HUES6 (cell line): Measurements from ENCODE around the gene HSPA1A.
A peak's percentile ranks its signal among the peaks of the same experiment; 100 is the strongest.

Experiments
- H3K27ac ChIP-seq: 2 replicates; pipeline ENCODE4 v1.7.0; 2013; ENCODE audit warnings: low read depth, mild to moderate bottlenecking, low read length, inconsistent platforms
- H3K27me3 ChIP-seq: 2 replicates; pipeline ENCODE4 v1.6.1; 2013; ENCODE audit warnings: low read length; ENCODE audit not compliant: control insufficient read depth, insufficient read depth
- H3K36me3 ChIP-seq: 2 replicates; pipeline ENCODE4 v1.6.1; 2013; ENCODE audit warnings: low read length; ENCODE audit not compliant: control insufficient read depth, insufficient read depth
- H3K4me1 ChIP-seq: 2 replicates; pipeline ENCODE4 v1.6.1; 2013; ENCODE audit warnings: low read length; ENCODE audit not compliant: control insufficient read depth, insufficient read depth
- H3K4me3 ChIP-seq: 2 replicates; pipeline ENCODE4 v1.5.1; 2013; ENCODE audit warnings: low read depth, low read length
- H3K9ac ChIP-seq: one replicate; pipeline ENCODE4 v1.6.1; 2013; ENCODE audit warnings: mild to moderate bottlenecking, low read length
- H3K9me3 ChIP-seq: 2 replicates; pipeline ENCODE4 v1.6.1; 2013; ENCODE audit warnings: low read depth, low read length; ENCODE audit not compliant: control insufficient read depth, insufficient read depth

Gene HSPA1A

DNA sequence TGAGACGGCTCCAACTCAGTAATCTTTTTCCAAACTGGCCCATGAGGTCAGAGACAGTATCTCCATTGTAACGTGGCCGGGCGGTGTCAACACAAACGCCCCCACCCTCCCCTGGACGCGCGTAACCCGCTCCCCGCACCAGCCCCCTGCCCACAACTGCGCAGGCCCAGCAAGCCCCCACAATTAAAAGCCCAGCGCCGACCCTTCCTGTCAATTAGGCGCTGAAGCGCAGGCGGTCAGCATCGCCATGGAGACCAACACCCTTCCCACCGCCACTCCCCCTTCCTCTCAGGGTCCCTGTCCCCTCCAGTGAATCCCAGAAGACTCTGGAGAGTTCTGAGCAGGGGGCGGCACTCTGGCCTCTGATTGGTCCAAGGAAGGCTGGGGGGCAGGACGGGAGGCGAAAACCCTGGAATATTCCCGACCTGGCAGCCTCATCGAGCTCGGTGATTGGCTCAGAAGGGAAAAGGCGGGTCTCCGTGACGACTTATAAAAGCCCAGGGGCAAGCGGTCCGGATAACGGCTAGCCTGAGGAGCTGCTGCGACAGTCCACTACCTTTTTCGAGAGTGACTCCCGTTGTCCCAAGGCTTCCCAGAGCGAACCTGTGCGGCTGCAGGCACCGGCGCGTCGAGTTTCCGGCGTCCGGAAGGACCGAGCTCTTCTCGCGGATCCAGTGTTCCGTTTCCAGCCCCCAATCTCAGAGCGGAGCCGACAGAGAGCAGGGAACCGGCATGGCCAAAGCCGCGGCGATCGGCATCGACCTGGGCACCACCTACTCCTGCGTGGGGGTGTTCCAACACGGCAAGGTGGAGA lies at the start of gene HSPA1A, which contains the start of gene HSPA1L:
TSS of gene HSPA1A (plus strand) at position 519 of the 814 bp plus-strand sequence. CDS start at position 733, 214 bp downstream.
TSS of gene HSPA1L (minus strand) at position 259 of the 814 bp plus-strand sequence. CDS start 3,311 bp downstream, outside the sequence.
- Histone ChIP-seq H3K4me3 (peak within 1 kb of the TSS; percentile 68), H3K4me1 (peaks cover 14% of the 10 kb centered on the region), H3K27me3 (no peaks in the 10 kb centered on the region), H3K27ac (peak within 1 kb of the TSS; percentile 85; the same call in 1 of the 2 replicates), H3K36me3 (no peaks in the 10 kb centered on the region), H3K9me3 (no peaks in the 10 kb centered on the region), H3K9ac (peak within 1 kb of the TSS; percentile 86)

GRCh38 chr6:31765559-31765909 lies 49.8 kb upstream of the HSPA1A start:
- Histone ChIP-seq H3K9ac (no peak overlapping the region), H3K27me3 (no peaks in the 10 kb centered on the region), H3K4me1 (peaks cover 10% of the 10 kb centered on the region; the same call in 1 of the 2 replicates), H3K27ac (no peak overlapping the region), H3K36me3 (peaks cover 29% of the 10 kb centered on the region), H3K4me3 (peak overlapping the region; percentile 55; the same call in 1 of the 2 replicates), H3K9me3 (no peaks in the 10 kb centered on the region)

DNA sequence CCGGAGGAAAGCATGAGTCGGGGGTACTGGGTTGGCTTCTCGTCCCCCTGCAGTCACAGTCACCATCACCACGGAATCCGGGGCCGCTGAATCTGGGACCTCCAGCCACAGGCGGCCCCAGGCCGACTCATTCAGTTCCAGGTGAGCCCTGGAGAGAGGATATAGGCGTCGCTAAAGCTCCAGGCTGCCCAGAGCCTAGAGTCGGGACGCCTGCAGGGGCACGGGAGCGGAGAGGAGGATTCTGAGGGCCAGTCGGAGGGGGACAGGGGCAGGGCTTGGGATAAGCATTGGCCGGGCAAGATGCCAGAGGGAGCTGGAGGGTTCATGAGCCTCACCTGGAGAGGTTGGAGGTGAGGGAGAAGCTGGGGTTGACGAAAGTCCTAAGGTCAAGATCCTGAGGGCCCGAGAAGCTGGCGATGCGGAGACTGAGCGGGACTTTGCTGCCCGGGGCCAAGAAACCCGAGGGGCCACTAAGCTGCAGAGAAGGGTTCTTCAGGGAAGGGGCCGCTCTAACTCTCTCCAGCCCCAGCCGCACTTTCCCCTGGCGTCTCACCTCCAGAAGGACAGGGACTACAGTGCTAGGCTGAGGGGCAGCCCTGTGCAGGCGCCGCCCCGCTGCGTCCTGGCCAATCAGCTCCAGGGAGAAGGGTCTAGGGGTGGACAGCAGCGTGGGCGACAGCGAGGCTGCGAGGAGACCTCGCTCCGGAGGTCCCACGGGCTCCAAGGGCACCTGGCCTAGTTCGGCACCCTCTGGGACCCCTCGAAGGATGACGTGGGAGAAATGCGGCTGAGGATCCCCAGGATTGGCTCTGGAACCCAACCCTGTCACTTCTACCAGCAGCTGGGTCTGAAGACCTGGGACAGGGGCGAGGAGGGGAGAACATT lies 49.2 kb upstream of the HSPA1A start:
- H3K27me3 ChIP-seq, result no peaks in the 10 kb centered on the region
- peaks cover 10% of the 10 kb centered on the region; the same call in 1 of the 2 replicates for H3K4me1 ChIP-seq
- no peak overlapping the region for H3K27ac ChIP-seq
- H3K36me3 ChIP-seq, result peaks cover 23% of the 10 kb centered on the region
- H3K9ac ChIP-seq, result peak overlapping the region; percentile 35
- H3K4me3 ChIP-seq, result peak overlapping the region; percentile 55
- no peaks in the 10 kb centered on the region for H3K9me3 ChIP-seq

DNA sequence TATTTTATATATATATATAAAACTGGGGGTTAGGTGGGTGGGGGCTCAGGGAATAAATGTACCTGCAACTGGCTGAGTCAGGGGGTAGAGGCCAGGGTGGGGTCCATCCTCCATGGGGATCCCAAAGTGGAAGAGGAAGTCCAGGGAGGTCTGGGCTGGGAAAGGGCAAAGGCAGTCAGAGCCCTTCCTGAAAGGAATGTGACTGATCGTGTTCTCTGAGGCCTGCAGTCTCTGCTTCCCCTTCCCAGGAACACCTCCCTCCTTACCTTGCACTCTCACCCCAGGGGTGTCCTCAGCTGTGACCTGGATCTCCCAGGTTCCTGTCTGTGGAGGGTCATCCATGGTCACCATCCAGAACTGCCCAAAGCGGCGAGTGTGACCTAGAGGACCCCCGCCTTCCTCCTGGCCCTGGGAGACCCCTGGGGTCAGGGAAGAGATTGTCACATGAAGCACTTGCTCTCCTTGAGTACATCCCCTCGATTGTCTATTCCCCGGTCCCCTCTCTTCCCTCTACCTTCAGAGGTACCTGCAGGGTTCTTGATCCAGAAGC lies 48.2 kb upstream of the HSPA1A start:
- Histone ChIP-seq H3K4me3 (no peak overlapping the region), H3K4me1 (peaks cover 10% of the 10 kb centered on the region; the same call in 1 of the 2 replicates), H3K9me3 (no peaks in the 10 kb centered on the region), H3K9ac (no peak overlapping the region), H3K27ac (no peak overlapping the region), H3K27me3 (no peaks in the 10 kb centered on the region), H3K36me3 (peaks cover 13% of the 10 kb centered on the region; the same call in 1 of the 2 replicates)

DNA sequence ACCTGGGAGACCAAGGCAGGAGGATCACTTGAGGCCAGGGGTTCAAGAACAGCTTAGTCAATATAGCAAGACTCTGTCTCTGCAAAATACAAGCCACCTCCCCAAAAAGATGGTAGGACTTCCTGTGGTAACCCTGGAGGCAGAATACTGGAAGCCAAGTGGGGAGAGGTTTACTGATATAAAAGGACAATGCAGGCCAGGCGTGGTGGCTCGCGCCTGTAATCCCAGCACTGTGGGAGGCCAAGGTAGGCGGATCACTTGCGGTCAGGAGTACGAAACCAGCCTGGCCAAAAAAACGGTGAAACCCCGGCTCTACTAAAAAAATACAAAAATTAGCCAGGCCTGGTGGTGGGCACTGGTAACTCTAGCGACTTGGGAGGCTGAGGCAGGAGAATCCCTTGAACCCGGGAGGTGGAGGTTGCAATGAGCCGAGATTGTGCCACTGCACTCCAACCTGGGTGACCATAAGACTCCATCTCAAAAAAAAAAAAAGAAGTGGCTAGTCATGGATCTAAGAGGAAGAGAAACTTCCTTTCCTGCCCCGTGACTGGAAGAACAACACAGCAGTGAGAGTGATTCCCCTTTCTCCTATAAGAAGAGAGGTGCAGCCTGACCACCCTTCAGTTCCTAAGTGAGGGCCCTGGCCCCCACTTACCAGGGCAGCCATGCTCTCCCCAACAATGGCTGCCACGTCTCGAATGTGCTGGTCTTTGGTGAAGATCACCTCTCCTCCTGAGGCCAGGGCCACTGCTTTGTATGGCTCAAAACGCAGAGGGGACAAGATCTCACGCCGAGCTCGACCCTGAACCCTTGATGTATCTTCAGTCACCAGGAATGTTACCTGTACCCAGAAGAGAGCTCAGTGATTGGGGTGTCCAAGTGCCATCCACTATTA lies 46.7 kb upstream of the HSPA1A start:
- no peaks in the 10 kb centered on the region for H3K27me3 ChIP-seq
- no peak overlapping the region for H3K27ac ChIP-seq
- peaks cover 6% of the 10 kb centered on the region; the same call in 1 of the 2 replicates for H3K4me1 ChIP-seq
- no peak overlapping the region for H3K9ac ChIP-seq
- H3K9me3 ChIP-seq, result no peaks in the 10 kb centered on the region
- H3K36me3 ChIP-seq, result peaks cover 4% of the 10 kb centered on the region; the same call in 1 of the 2 replicates
- no peak overlapping the region for H3K4me3 ChIP-seq

DNA sequence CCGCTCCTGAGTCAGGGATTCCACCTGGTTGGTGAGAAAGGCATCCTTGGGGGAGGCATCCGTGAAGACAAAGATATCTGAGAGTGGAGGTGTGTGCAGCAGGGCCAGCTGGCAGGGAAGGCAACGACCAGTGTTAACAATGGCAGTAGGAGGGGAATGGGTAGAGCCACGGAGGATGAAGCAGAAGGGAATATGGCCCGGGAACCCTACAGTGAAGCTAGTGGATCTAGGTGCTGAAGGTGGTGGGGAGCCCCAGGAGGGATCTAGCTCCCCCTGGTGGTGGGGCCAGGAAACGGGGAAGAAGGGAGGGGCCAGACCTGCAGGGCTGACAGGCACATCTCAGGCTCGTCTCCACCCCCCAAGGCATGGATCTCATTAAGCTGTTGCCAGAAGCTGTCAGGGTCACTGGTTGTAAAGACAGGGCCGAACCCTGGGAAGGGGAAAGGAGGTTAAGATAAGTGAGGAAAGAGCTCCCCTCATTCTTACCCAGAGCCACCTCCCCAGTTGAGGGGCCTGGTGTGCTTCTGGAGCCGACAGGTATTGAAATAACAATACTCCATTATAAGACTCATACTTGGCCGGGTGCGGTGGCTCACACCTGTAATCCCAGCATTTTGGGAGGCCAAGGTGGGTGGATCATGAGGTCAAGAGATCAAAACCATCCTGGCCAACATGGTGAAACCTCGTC lies 45.5 kb upstream of the HSPA1A start:
- Histone ChIP-seq H3K9me3 (no peaks in the 10 kb centered on the region), H3K4me1 (peaks cover 6% of the 10 kb centered on the region; the same call in 1 of the 2 replicates), H3K27me3 (no peaks in the 10 kb centered on the region), H3K4me3 (no peak overlapping the region), H3K9ac (no peak overlapping the region), H3K27ac (no peak overlapping the region), H3K36me3 (no peaks in the 10 kb centered on the region)

DNA sequence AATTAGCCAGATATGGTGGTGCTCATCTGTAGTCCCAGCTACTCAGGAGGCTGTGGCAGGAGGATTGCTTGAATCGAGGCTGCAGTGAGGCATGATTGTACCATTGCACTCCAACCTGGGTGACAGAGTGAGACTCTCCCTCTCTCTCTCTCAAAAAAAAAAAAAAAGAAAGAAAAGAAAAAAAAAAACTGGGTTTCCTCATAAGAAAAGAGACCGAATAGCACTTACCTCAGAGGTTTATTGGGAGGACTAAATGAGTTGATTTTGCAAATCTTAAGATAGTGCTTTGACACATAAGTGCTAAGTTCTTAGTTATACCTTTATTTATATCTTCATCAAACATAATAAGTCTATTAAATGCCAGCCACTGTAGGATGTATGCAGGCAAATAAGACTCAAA lies 44.5 kb upstream of the HSPA1A start:
- peaks cover 6% of the 10 kb centered on the region; the same call in 1 of the 2 replicates for H3K4me1 ChIP-seq
- H3K4me3 ChIP-seq, result no peak overlapping the region
- H3K9ac ChIP-seq, result no peak overlapping the region
- H3K36me3 ChIP-seq, result no peaks in the 10 kb centered on the region
- H3K27me3 ChIP-seq, result no peaks in the 10 kb centered on the region
- H3K27ac ChIP-seq, result no peak overlapping the region
- no peaks in the 10 kb centered on the region for H3K9me3 ChIP-seq

DNA sequence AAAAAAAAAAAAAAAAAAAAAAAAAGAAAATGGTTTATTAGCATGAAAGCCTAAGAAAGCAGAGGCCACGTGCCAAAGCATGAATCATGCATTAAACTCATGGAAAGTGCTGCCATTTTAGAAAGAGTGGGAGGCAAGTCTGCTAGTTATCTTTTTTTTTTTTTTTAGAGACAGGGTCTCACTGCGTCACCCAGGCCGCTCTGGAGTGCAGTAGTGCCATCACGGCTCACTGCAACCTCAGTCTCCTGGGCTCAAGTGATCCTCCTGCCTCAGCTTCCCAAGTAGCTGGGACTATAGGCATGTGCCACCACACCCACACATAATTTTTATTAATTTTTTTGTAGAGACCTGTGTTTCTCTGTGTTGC lies 43.4 kb upstream of the HSPA1A start:
- Histone ChIP-seq H3K36me3 (no peaks in the 10 kb centered on the region), H3K9ac (no peak overlapping the region), H3K27me3 (no peaks in the 10 kb centered on the region), H3K4me3 (no peak overlapping the region), H3K27ac (no peak overlapping the region), H3K9me3 (no peaks in the 10 kb centered on the region), H3K4me1 (peaks cover 1% of the 10 kb centered on the region; the same call in 1 of the 2 replicates)

GRCh38 chr6:31775184-31775583 lies 40.2 kb upstream of the HSPA1A start:
- H3K4me1 ChIP-seq, result peaks cover 6% of the 10 kb centered on the region; the same call in 1 of the 2 replicates
- H3K9ac ChIP-seq, result no peak overlapping the region
- no peak overlapping the region for H3K27ac ChIP-seq
- H3K36me3 ChIP-seq, result peaks cover 30% of the 10 kb centered on the region
- H3K9me3 ChIP-seq, result no peaks in the 10 kb centered on the region
- no peaks in the 10 kb centered on the region for H3K27me3 ChIP-seq
- H3K4me3 ChIP-seq, result no peak overlapping the region
